ENCODE measurements around the gene TIPRL.

The TIPRL gene

GRCh38 chr1:168178638-168179437 lies at the start of gene TIPRL:
TSS of gene TIPRL (plus strand) at chr1:168178962. CDS start at chr1:168179078, 116 bp downstream.
- peak; percentile 60 for TF ChIP-seq GATA2 (IDR thresholded peaks at IDR 0.05; ENCODE audit: low read depth, low read length)
- TF ChIP-seq GATA3 (IDR thresholded peaks at IDR 0.05; ENCODE audit: low read depth, low read length), result no peak

GRCh38 chr1:168129933-168130332 lies 48.8 kb upstream of the TIPRL start:
- TF ChIP-seq GATA3 (IDR thresholded peaks at IDR 0.05; ENCODE audit: low read depth, low read length) (no peak), GATA2 (IDR thresholded peaks at IDR 0.05; ENCODE audit: low read depth, low read length) (no peak)

- TF ChIP-seq GATA2 (IDR thresholded peaks at IDR 0.05; ENCODE audit: low read depth, low read length) (no peak), GATA3 (IDR thresholded peaks at IDR 0.05; ENCODE audit: low read depth, low read length) (no peak)
Observed at GRCh38 chr1:168134132-168134531, 44.6 kb upstream of the TIPRL start.

- TF ChIP-seq GATA3 (IDR thresholded peaks at IDR 0.05; ENCODE audit: low read depth, low read length) (no peak), GATA2 (IDR thresholded peaks at IDR 0.05; ENCODE audit: low read depth, low read length) (no peak)
Observed at GRCh38 chr1:168134642-168135041, 44.1 kb upstream of the TIPRL start.

- no peak for TF ChIP-seq GATA3 (IDR thresholded peaks at IDR 0.05; ENCODE audit: low read depth, low read length)
- no peak for TF ChIP-seq GATA2 (IDR thresholded peaks at IDR 0.05; ENCODE audit: low read depth, low read length)
Observed at GRCh38 chr1:168135116-168135920, 43.4 kb upstream of the TIPRL start.

- no peak for TF ChIP-seq GATA2 (IDR thresholded peaks at IDR 0.05; ENCODE audit: low read depth, low read length)
Observed at GRCh38 chr1:168135921-168136708, 42.6 kb upstream of the TIPRL start.

GRCh38 chr1:168136709-168137514 lies 41.9 kb upstream of the TIPRL start, which contains the start of gene GPR161:
TSS of gene GPR161 (minus strand) at chr1:168136930. CDS start at chr1:168104850, 32,080 bp downstream.
- TF ChIP-seq GATA2 (IDR thresholded peaks at IDR 0.05; ENCODE audit: low read depth, low read length) (no peak), GATA3 (IDR thresholded peaks at IDR 0.05; ENCODE audit: low read depth, low read length) (no peak)

GRCh38 chr1:168137515-168137821 lies 41.3 kb upstream of the TIPRL start:
- TF ChIP-seq GATA3 (IDR thresholded peaks at IDR 0.05; ENCODE audit: low read depth, low read length) (no peak), GATA2 (IDR thresholded peaks at IDR 0.05; ENCODE audit: low read depth, low read length) (no peak)

GRCh38 chr1:168138134-168138533 lies 40.6 kb upstream of the TIPRL start:
- TF ChIP-seq GATA2 (IDR thresholded peaks at IDR 0.05; ENCODE audit: low read depth, low read length) (no peak), GATA3 (IDR thresholded peaks at IDR 0.05; ENCODE audit: low read depth, low read length) (no peak)

- TF ChIP-seq GATA3 (IDR thresholded peaks at IDR 0.05; ENCODE audit: low read depth, low read length), result no peak
- TF ChIP-seq GATA2 (IDR thresholded peaks at IDR 0.05; ENCODE audit: low read depth, low read length), result no peak
Observed at GRCh38 chr1:168139070-168139469, 39.7 kb upstream of the TIPRL start.

GRCh38 chr1:168141871-168142385 lies 36.8 kb upstream of the TIPRL start:
- TF ChIP-seq GATA2 (IDR thresholded peaks at IDR 0.05; ENCODE audit: low read depth, low read length), result no peak
- TF ChIP-seq GATA3 (IDR thresholded peaks at IDR 0.05; ENCODE audit: low read depth, low read length), result no peak

- no peak for TF ChIP-seq GATA3 (IDR thresholded peaks at IDR 0.05; ENCODE audit: low read depth, low read length)
- no peak for TF ChIP-seq GATA2 (IDR thresholded peaks at IDR 0.05; ENCODE audit: low read depth, low read length)
Observed at GRCh38 chr1:168145184-168146159, 33.3 kb upstream of the TIPRL start.

All from SH-SY5Y (cell line).